Memory B cell (primary cell): ENCODE measurements around the gene RAB11FIP4.

Experiments
- ATAC-seq: fragments of 150-1000 bp; cut with Tn5 transposase; 2 replicates; pipeline ENCODE4 v1.10.0; 2021; ENCODE audit warnings: low read depth, mild to moderate bottlenecking, moderate library complexity
- DNase-seq, 2 donors: peaks; one replicate each; pipeline ENCODE4 v3.0.0; 2022; ENCODE audit warnings: low spot score in 2 of 2
- H3K27ac Mint-ChIP-seq: one replicate; pipeline ENCODE4 v1.8.0; 2022; ENCODE audit warnings: mild to moderate bottlenecking, moderate library complexity, mixed read lengths
- H3K27me3 Mint-ChIP-seq: one replicate; pipeline ENCODE4 v1.8.0; 2022; ENCODE audit warnings: mixed read lengths
- H3K36me3 Mint-ChIP-seq: one replicate; pipeline ENCODE4 v1.8.0; 2022; ENCODE audit warnings: mild to moderate bottlenecking, mixed read lengths
- H3K4me1 Mint-ChIP-seq: one replicate; pipeline ENCODE4 v1.8.0; 2022; ENCODE audit warnings: mixed read lengths
- H3K4me3 Mint-ChIP-seq: one replicate; pipeline ENCODE4 v1.8.0; 2022; ENCODE audit warnings: mild to moderate bottlenecking, moderate library complexity, mixed read lengths
- H3K9me3 Mint-ChIP-seq: one replicate; pipeline ENCODE4 v1.8.0; 2022; ENCODE audit warnings: mixed read lengths

The RAB11FIP4 gene

DNA sequence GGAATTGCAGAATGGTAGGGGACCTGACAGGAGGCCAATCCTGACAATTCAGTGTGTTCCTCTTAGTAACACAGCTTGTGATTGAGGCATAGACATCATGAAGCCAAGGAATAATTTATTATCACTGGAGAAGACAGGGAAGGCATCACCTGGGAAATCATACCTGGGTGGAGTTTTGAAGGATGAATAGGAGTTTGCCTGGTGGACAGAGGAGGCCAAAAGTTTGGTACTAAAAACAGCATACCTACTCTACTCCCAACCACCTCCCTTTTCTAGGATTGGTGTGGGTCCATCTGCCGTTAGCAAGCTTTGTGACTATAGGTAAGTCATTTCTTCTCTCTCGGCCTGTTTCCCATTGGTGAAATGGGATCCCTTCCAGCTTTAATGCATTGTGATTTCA lies 88.0 kb downstream of the RAB11FIP4 start:
- Mint-ChIP-seq H3K9me3 (no peaks in the 10 kb centered on the region), H3K4me3 (no peak overlapping the region), H3K4me1 (peaks cover 4% of the 10 kb centered on the region), H3K27ac (no peak overlapping the region), H3K27me3 (no peaks in the 10 kb centered on the region), H3K36me3 (no peaks in the 10 kb centered on the region)
- DNase-seq: no peak
- no peak for ATAC-seq

DNA sequence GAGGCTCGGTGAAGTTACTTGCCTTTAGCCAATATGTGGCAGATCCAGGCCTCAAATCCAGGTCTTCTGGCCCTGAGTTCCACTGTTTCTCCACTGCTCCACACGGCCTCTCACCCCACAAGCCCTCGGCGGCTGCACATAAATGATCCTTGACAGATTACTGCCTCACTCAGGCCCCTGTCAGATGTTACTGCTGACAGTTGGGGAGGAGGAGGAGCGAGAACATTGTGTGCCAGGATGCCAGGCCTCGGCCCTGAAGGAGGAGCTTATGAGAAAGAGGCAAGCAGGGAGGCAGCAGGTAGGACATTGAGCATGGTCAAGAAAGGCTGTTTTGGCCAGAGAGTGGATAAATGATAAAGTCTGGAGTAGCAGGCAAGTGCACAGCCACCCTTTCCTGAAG lies 88.6 kb downstream of the RAB11FIP4 start:
- H3K4me3 Mint-ChIP-seq: no peak overlapping the region
- ATAC-seq (no peak), DNase-seq (no peak)
- H3K27ac Mint-ChIP-seq: no peak overlapping the region
- peaks cover under 1% of the 10 kb centered on the region for H3K4me1 Mint-ChIP-seq
- no peaks in the 10 kb centered on the region for H3K9me3 Mint-ChIP-seq
- H3K27me3 Mint-ChIP-seq: no peaks in the 10 kb centered on the region
- no peaks in the 10 kb centered on the region for H3K36me3 Mint-ChIP-seq

DNA sequence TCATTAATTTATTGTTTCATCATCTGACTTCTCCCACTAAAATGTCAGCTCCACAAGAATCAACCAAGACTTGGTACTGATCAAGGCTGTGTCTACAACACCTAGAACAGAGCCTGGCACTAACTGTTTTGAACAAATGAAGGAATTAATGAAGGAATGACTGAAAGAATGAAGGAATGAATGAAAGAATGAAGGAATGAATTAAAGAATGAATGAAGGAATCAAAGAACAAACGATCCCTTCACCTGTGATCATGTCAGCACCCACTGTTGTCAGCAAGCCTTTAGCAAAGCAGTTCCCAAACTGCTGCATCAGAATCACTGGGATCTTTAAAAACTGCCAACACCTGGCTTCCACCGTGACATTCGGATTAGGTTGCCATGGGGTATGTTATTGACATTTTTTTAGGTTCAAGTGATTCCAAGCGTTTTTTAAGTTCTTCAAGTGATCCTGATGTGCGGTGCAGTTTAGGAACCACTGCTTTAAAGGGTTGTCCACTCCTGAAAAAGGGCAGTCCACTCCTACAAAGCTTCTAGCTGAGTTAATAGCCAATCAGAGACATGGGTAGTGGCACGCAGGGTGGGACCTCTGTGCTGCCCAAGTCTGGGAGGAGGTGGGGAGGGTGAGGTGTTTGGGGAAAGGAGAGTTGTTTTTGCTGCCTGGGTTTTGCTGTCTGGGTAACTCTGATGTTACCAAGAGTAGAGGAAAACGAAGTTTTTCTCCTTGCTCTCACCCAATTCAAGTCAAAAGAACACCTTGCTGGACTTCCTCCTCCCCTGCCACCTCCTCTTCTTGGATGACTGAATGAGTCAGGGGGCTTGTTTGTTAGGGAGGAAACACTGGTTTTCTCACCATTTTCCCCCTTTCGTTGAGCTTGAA lies 89.7 kb downstream of the RAB11FIP4 start:
- H3K27me3 Mint-ChIP-seq: no peaks in the 10 kb centered on the region
- H3K4me3 Mint-ChIP-seq: no peak overlapping the region
- no peak overlapping the region for H3K27ac Mint-ChIP-seq
- H3K4me1 Mint-ChIP-seq: no peaks in the 10 kb centered on the region
- ATAC-seq (no peak), DNase-seq (no peak)
- no peaks in the 10 kb centered on the region for H3K9me3 Mint-ChIP-seq
- H3K36me3 Mint-ChIP-seq: no peaks in the 10 kb centered on the region

DNA sequence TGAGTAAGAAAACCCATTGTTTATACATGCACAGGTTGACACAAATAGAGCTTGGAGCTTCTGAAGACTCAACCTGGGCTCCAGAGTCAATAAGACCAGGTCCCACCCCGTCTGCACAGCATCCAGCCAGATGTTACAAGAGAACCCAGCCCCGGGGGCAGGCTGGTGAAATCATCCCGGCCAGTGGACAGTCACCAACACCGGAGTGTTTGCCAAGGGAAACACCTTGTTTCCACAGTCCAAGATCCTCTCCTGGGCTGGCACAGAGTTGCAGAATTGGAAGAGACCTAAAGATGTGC lies 90.3 kb downstream of the RAB11FIP4 start:
- no peak for ATAC-seq
- H3K4me3 Mint-ChIP-seq: no peak overlapping the region
- H3K27ac Mint-ChIP-seq: no peak overlapping the region
- no peaks in the 10 kb centered on the region for H3K27me3 Mint-ChIP-seq
- H3K4me1 Mint-ChIP-seq: peaks cover 2% of the 10 kb centered on the region
- no peaks in the 10 kb centered on the region for H3K9me3 Mint-ChIP-seq
- H3K36me3 Mint-ChIP-seq: no peaks in the 10 kb centered on the region
- DNase-seq: no peak

DNA sequence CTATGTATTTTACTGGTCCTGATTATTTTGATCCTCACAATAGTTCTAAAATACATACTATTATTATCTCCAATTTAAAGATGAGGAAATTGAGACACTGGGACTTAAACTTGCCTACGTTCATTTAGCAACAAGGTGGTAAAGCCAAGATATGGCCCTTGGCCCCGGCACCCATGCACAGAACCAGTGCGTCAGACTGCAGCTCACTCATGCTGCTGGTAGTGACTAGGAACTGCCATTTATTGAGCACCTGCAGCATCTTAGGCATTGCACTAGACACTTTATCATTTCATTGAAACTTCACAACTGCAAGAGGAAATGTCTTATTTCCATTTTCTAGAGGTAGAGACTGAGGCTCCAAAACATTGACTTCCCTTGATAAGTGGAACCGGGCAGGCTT lies 93.3 kb downstream of the RAB11FIP4 start:
- no peak overlapping the region for H3K27ac Mint-ChIP-seq
- peaks cover 19% of the 10 kb centered on the region for H3K4me1 Mint-ChIP-seq
- ATAC-seq (no peak), DNase-seq (no peak)
- no peak overlapping the region for H3K4me3 Mint-ChIP-seq
- H3K36me3 Mint-ChIP-seq: no peaks in the 10 kb centered on the region
- H3K27me3 Mint-ChIP-seq: no peaks in the 10 kb centered on the region
- H3K9me3 Mint-ChIP-seq: no peaks in the 10 kb centered on the region

DNA sequence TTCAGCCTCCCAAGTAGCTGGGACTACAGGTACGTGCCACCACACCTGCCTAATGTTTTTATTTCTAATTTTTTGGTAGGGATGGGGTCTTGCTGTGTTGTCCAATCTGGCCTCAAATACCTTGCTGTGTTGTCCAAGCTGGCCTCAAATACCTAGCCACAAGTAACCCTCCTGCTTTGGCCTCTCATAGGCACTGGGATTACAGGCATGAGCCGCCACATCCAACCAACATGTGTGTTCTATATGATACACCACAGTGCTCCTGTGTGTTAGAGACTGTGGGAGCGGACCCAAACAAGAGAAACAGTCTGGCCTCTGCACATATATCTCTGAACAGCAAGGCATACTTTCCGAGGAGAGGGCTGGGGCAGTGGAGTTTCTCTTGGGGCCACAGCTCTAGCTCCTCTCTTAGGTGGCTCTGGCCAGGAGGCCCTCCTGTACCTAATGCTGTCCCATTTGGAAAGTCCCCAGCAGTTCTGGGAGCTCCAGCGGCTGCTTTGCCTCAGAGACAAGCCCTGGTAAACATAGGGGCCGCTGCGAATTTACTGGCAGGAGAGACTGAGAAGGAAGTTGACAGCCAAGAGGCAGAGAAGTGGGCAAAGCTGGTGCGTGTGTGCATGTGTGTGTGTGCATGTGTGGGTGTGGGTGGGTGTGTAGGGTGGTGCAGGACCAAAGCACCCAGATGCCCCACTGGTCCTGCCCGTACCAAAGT lies 95.0 kb downstream of the RAB11FIP4 start:
- peak overlapping the region; percentile 74 for H3K27ac Mint-ChIP-seq
- H3K9me3 Mint-ChIP-seq: no peaks in the 10 kb centered on the region
- H3K4me1 Mint-ChIP-seq: peaks cover 34% of the 10 kb centered on the region
- no peaks in the 10 kb centered on the region for H3K27me3 Mint-ChIP-seq
- H3K36me3 Mint-ChIP-seq: no peaks in the 10 kb centered on the region
- peak overlapping the region; percentile 80 for H3K4me3 Mint-ChIP-seq
- DNase-seq (no peak), ATAC-seq (no peak)

DNA sequence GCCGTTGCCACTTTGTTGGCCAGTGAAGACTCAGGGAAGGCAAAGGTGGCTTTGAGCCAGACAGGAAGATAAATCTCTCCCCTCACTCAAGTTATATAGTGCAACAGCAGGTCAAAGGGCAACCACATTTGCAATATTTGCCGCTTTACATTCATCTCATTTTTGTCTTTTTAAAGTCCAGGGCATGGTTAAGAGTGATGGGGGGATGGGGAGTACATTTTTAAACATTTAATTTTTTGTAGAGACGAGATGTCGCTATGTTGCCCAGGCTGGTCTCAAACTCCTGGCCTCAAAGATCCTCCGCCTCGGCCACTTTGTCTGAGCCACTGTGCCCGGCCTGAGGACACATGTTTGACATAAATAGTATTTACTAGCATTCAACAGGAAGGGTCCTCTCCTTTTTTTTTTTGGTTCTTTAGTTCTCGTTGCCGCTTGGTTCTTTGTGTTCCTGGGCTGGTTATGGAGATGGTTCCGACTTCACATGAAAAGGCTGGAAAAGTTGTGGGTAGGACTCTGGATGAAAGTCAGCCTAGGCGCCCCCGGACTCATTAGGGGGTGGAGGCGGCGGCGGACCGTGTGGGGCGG lies 95.7 kb downstream of the RAB11FIP4 start:
- no peaks in the 10 kb centered on the region for H3K9me3 Mint-ChIP-seq
- no peaks in the 10 kb centered on the region for H3K36me3 Mint-ChIP-seq
- ATAC-seq (no peak), DNase-seq (no peak)
- H3K4me1 Mint-ChIP-seq: peaks cover 41% of the 10 kb centered on the region
- H3K27ac Mint-ChIP-seq: peak overlapping the region; percentile 74
- peak overlapping the region; percentile 80 for H3K4me3 Mint-ChIP-seq
- no peaks in the 10 kb centered on the region for H3K27me3 Mint-ChIP-seq

DNA sequence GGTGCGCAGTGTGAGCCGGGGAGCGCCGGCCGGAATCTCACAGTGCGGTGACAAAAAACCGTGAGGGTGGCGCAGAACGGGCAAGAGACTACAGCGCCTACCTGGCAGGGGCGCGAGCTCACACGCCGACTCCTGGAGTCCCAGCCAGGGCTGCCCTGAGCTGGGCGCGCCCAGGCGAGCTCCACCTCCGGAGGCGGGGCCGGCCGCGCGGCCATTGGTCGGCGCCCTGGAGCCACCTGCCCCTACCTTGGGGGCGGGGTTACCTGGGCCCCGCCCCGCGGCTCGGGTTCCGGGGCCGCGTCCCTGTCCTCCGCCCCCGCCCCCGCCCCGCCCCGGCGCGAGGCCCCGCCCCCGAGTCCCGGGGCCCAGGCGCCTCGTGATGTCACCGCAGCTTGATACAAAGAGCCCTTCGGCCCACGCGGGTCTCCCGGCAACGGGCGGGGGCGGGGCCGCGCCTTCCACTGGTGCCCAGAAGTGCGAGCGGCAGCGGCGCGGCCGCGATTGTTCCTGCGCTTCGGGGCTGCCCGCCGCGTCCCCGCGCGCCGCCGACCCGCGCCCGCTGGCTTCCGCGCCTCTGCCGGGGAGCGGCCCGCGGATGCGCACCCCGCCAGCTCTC lies 96.3 kb downstream of the RAB11FIP4 start:
- Mint-ChIP-seq H3K36me3 (no peaks in the 10 kb centered on the region), H3K4me3 (peak overlapping the region; percentile 95), H3K27me3 (no peaks in the 10 kb centered on the region), H3K27ac (peak overlapping the region; percentile 96), H3K4me1 (peaks cover 47% of the 10 kb centered on the region), H3K9me3 (no peaks in the 10 kb centered on the region)
- peak; percentile 86 to 90 for DNase-seq
- ATAC-seq: peak; percentile 78

DNA sequence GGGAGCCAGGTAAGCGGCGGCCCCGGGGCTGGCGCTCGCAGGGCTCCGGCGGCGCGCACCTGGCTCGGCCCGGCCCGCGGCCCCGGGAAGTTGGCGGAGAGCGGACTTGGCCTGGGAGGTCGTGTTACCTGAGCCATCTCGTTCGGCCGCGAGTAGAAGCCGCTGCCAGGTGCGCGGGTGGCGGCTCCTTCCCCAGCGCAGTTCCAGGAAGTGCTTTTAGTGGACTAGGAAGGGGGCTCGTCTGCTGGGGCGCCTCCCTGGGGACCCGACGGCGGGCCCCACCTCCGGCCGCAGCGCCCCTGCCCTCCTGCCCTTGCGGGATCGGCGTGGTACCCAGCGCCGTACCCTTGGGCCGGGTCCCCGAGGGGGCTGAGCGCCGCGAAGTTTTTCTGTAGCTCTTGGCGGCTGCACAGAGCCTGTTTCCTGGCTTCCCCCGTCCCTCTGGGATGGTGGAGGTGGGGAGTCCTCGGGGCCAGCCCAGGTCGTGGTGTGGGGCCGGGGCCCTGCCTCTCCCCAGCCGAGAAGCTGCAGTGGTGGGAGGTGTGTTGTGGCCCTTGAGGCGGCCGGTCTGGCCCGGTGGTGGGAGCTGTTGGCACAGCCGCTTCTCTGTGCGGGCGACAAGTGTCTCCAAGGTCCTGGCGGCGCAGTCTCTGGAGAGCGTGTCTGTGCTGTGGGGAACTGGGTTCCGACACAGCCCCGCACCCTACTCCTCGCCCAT lies 96.9 kb downstream of the RAB11FIP4 start:
- H3K4me1 Mint-ChIP-seq: peaks cover 53% of the 10 kb centered on the region
- no peaks in the 10 kb centered on the region for H3K36me3 Mint-ChIP-seq
- H3K9me3 Mint-ChIP-seq: no peaks in the 10 kb centered on the region
- H3K27me3 Mint-ChIP-seq: no peaks in the 10 kb centered on the region
- H3K4me3 Mint-ChIP-seq: peak overlapping the region; percentile 95
- DNase-seq (peak in 1 of 2 donors; percentile 47), ATAC-seq (no peak)
- H3K27ac Mint-ChIP-seq: peak overlapping the region; percentile 96

DNA sequence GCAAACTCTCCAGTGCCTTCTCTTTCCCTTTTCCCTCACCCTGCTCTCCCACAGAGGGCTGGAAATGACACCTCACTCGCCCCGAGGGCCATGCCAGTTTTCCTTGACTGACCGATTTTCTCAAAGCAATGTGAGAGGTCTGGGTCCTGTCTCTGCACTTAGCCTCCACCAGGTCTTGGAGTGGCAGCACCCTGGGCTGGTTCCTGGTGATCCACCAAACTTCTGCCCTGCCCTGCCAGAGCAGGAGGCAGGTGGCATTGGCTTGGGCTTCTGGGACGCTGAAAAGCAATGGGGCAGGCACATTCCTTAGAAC lies 97.5 kb downstream of the RAB11FIP4 start:
- Mint-ChIP-seq H3K27ac (peak overlapping the region; percentile 96), H3K9me3 (no peaks in the 10 kb centered on the region), H3K4me3 (peak overlapping the region; percentile 95), H3K27me3 (no peaks in the 10 kb centered on the region), H3K4me1 (peaks cover 59% of the 10 kb centered on the region), H3K36me3 (no peaks in the 10 kb centered on the region)
- no peak for ATAC-seq
- DNase-seq: no peak

DNA sequence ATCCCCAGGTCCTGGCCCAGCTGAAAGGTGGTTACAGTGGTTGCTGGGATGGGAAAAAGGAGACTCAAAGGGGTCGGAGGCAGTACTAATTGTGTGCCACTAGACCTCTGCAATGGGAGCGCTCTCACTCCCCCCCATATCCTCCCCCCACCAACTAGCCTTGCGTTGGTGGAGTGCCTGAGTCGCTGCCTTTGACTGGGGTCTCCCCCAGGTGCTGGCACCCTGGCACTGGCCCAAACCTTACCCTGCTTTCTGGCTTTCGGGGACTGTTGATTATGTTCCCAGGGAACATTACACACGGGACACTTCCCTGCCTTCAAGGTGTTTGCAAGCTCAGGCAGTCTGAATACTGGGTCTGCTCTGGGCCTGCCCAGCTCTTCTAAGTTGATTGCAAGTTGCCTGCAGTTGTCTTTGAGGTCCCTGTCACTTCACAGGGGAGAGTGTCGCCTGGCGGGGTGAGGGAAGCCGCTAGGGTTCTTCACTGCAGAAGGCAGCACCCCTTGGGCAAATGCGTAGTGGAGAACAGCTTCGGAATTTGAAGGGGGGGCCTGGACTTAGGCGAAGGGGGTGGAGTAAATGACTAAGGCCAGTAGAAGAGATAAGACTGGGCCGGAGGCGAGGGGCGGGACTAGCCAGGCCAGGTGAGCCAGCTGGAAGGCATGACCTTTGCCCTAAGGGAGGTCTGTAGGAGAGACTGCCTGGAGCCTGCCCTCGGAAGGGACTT lies 98.0 kb downstream of the RAB11FIP4 start:
- no peaks in the 10 kb centered on the region for H3K27me3 Mint-ChIP-seq
- H3K27ac Mint-ChIP-seq: peak overlapping the region; percentile 96
- no peaks in the 10 kb centered on the region for H3K9me3 Mint-ChIP-seq
- H3K4me1 Mint-ChIP-seq: peaks cover 63% of the 10 kb centered on the region
- peak overlapping the region; percentile 95 for H3K4me3 Mint-ChIP-seq
- no peak for ATAC-seq
- no peak for DNase-seq
- H3K36me3 Mint-ChIP-seq: no peaks in the 10 kb centered on the region

DNA sequence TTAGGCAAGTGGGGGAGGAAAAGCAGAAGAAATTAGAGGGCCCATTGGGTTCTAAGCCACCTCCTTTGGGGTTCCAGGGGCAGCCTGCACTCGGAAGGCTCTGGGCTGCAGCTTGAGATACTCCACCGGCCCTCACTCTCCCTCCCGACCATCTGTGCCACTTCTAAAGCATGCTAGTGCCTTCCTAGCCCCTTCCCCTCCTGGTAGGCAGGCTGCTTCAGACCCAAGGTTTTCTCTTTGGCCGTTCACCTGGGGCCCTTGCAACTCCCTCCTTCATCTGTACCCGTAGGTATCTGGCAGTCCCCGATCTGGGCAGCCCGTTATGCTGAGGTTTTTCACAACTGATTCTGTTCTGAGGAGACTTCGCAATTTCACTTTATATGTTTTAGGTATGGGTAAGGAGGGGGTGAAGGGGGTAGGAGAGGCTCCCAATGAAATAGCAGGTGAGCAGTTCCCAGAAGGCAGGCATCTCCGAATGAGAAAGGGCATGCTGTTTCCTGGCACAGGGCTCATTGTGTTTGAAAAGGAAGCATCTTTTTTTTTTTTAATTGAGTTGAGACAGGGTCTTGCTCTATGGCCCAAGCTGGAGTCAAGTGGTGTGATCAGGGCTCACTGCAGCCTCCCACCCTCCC lies 98.7 kb downstream of the RAB11FIP4 start:
- ATAC-seq (no peak), DNase-seq (no peak)
- Mint-ChIP-seq H3K27ac (peak overlapping the region; percentile 96), H3K4me1 (peaks cover 68% of the 10 kb centered on the region), H3K27me3 (no peaks in the 10 kb centered on the region), H3K36me3 (no peaks in the 10 kb centered on the region), H3K4me3 (peak overlapping the region; percentile 95), H3K9me3 (no peaks in the 10 kb centered on the region)
